WI38 (cell line): Measurements from ENCODE around the gene LYRM4.
A peak's percentile ranks its signal among the peaks of the same experiment; 100 is the strongest.

Source experiments
- H3K4me3 ChIP-seq: 2 replicates; pipeline ENCODE4 v1.5.1; 2011; ENCODE audit warnings: low read depth, mild to moderate bottlenecking, control low read depth, low read length
- CTCF ChIP-seq: IDR thresholded peaks from 2 replicates; pipeline ENCODE4 v1.5.1; 2012; ENCODE audit warnings: low read depth, mild to moderate bottlenecking, control low read depth, low read length

The LYRM4 gene

GRCh38 chr6:5274231-5274630 lies 13.5 kb upstream of the LYRM4 start:
- no peak for TF ChIP-seq CTCF
- no peak overlapping the region for H3K4me3 ChIP-seq

GRCh38 chr6:5271926-5272325 lies 11.2 kb upstream of the LYRM4 start:
- TF ChIP-seq CTCF: no peak

GRCh38 chr6:5270093-5270680 lies 9.4 kb upstream of the LYRM4 start:
- TF ChIP-seq CTCF: no peak
- H3K4me3 ChIP-seq: no peak overlapping the region

More at GRCh38 chr6:5271926-5272325, 11.2 kb upstream of the LYRM4 start:
- H3K4me3 ChIP-seq: no peak overlapping the region

GRCh38 chr6:5266423-5266822 lies 5.7 kb upstream of the LYRM4 start:
- no peak for TF ChIP-seq CTCF

GRCh38 chr6:5261545-5262109 lies 877 bp upstream of the LYRM4 start:
- H3K4me3 ChIP-seq: peak overlapping the region; percentile 91
- TF ChIP-seq CTCF: no peak

More at GRCh38 chr6:5266423-5266822, 5.7 kb upstream of the LYRM4 start:
- H3K4me3 ChIP-seq: no peak overlapping the region

- no peak for TF ChIP-seq CTCF
- peak overlapping the region; percentile 91 for H3K4me3 ChIP-seq
Observed at GRCh38 chr6:5260111-5260620, 584 bp downstream of the LYRM4 start.

- H3K4me3 ChIP-seq: peak overlapping the region; percentile 91
- TF ChIP-seq CTCF: no peak
Observed at GRCh38 chr6:5259428-5259827, 1.3 kb downstream of the LYRM4 start.
